HCEC 1CT (cell line): ENCODE results near the gene ACSL1.
"Not testable (repeated sequence)": the region's sequence is repeated elsewhere in the genome, so short reads cannot be mapped to it uniquely, and the experiment has no call there.

Experiments used
- DNase-seq: peaks from one replicate; pipeline ENCODE4 v3.0.0-alpha.2; 2017

ACSL1 gene

DNA sequence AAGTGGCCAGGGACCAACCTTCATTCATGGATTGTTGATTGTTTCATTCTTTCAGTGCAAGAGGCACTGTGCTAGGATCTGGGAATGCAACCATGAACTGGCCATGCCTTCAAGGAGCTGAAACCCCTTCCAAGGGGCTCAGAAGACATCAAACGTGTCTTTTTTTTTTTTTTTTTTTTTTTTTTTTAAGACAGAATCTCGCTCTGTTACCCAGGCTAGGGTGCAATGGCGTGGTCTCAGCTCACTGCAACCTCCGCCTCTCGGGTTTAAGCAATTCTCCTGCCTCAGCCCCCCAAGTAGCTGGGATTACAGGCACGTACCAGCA is 13.3 kb upstream of the ACSL1 start:
- DNase-seq, result not testable (repeated sequence)

DNA sequence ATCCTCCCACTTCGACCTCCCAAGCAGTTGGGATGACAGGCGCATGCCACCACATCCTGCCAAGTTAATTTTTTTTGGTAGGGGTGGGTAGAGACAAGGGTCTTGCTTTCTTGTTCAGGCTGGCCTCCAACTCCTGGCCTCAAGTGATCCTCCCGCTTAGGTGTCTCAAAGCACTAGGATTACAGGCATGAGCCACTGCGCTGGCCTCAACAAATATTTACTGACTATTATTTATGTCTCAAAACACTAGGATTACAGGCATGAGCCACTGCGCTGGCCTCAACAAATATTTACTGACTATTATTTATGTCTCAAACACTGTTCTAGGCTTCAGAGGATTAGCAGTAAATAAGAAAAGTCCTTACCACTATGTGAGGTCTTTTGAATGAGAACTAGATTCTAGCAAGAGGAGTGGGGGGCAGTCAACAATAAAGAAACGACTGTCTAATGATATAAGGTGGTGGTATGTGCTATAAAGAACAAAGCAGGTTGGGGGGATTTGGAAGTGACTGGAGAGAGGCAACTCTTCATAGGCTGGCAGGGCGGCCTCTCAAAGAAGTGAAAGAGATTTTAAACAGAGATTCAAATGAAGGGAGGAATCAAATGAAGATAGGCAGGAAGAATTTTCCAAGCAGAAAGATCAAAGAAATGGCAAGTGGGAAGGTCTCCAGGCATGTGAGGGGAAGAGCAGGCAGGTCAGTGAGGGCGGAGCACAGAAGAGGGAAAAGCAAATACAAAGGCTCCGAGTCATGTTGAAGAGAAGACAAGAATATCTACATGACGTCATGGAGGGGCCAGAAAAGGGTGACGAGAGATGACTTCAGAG is 12.7 kb upstream of the ACSL1 start:
- DNase-seq, result no peak

DNA sequence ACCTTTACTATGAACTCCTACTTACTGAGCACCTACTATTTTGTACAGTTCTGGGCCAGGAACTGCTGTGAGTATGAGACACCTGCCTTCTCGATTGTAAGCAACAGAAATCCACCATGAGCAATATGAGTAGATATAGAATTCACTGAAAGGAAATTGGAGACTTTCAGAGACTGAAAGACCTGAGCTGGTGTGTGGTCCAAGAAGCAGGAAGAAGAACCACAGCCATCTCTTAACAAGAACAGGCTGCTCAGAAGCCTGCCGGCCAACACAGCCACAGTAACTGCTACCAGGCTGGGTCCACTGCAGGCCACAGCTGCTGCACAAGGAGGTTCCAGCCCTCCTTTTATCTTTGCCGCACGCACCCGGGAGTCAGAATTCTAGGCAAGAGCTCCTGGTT is 10.8 kb upstream of the ACSL1 start:
- DNase-seq, result no peak

DNA sequence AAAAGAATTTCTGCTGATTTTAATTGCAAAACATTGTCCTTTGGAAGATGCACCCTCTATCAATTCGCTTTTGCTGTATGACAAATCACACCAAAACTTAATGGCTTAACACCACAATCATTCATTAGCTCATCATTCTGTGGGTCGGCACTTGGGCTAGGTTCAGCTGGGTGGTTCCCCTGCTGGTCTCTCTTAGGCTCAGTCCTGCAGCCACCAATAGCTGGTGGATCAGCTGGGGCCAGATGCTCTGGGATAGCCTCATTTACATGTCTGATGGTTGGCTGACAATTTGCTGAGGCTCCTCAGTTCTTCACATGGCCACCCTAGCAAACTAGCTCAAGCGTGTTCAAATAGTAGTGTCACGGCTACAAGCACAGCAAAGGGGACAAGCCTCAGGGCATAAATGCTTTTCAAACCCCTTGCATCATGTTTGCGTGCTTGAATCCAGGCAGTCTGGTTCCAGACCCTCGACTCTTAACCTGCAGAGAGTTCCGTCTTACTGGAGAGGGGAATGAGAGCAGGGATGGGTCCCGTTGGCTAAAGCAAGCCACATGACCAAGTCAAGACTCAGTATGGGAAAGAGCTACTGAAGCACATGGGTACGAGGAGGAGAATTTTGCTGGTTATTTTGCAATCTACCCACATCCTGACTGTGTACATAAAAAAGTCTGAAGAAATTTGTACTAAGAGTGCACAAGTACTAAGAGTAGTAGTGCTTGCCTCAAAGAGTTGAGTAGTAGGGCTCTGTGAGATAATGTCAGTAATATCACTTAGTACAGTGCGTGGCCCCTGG is 7.5 kb upstream of the ACSL1 start:
- DNase-seq, result no peak

DNA sequence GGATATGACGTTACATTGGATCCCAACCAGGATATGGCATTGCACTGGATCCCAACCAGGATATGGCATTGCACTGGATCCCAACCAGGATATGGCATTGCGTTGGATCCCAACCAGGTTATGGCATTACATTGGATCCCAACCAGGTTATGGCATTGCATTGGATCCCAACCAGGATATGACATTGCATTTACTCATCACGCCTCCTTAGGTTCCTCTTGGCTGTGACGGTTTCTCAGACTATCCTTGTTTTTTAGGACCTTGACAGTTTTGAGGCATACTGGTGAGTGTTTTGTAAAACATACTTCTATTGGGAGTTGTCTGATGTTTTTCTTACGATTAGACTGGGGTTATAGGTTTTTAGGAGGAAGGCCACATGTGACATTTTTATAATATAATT is 5.4 kb upstream of the ACSL1 start:
- DNase-seq, result no peak

DNA sequence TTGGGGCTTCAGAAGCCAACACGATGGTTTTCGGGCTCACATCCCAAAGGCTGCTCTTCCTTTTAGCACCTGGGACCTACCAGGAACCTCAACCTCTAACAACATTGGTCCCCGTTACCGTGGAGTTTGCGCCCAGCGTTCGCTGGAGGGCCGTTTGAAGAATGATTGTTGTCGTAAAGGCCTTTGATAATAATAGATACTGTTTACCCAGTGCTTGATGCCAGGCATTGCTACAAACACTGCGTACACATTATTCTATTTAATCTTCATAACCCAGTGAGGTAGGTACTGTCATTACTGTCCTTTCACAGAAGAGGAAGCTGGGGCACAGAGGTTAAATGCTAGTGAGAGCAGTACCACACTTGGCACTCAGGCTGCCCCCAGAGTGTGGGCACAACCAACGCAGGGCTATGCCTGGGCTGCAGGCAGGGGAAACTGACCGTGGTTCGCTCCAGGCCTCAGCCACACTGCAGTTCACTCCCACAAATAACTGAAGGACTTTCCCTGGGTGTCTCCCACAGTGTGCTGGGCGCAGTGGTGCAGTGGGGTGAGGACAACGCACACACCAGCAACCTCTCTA is 1.0 kb upstream of the ACSL1 start:
- DNase-seq, result no peak

DNA sequence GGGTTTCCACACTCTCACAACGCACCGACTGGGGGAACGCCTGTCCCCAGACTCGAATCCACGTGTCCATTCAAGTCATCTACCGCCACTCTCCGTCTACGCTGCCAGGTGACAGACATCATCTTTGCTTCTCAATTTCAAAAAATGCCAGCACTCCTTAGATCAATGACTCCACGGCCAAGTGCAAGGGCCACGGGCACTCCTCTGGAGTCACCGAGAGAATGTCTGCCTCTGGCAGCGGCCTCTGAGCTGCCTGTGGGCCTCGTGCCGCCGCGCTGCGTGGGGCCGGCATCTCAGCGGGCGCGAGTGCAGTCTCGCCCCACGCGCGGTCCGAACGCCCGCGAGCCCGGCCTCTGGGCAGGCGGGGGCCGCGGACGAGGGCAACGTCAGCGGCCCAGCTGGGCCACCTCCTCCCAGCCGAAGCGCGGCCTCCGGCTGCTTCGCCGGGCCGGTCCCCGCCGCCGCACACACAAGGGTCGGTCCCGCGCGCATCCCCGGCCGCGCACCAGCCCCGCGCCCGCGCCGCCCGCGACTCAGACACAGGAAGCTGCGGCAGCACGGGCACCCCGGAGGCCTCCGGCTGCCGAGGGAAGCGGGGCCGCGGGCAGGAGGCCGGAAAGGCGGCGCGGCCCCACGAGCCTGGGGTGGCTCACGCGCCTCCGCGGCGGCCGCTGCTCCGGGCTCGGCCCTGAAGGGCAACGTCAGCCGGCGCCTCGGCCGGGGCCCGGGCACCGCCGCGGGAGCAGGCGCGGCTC is 450 bp downstream of the ACSL1 start:
- peak; percentile 6 for DNase-seq

DNA sequence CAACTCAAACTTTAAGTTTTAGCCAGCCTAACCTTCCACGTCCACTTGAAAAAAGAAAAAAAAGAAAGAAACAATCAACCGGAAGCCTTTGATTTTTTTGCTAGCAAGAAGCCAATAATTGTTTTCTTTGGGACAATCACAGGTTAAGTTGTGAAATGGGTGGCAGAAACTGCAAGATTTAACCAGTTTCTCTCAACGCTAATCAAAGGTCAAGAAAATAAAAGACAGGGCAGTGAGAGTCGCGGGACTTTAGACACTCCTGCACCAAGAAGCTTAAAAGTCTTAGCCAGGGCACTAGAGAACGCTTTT is 1.0 kb downstream of the ACSL1 start:
- DNase-seq, result no peak

DNA sequence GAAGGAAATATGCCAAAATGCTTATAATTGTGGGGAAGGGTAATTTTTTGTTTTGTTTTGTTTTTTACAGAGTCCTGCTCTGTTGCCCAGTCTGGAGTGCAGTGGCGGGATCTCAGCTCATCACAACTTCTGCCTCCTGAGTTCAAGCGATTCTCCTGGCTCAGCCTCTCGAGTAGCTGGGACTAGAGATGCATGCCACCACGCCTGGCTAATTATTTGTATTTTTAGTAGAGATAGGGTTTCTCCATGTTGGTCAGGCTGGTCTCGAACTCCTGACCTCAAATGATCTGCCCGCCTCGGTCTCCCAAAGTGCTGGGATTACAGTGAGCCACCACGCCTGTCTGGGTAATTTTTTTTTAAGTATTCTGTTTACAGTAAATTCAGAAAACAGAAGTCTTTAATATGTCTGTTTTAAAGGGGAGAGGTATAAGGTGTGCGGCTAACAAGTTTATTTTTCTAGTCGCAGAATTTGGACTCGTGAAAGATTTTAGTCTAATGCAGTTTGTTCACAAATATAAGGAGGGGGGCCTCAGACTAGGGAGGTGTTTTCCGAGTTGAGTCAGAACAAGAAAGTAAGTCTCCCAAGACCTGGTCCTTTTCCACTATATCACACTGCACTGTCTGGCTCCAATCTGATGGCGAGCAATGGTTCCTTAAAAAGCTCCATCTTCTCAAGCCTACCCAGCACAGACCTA is 1.5 kb downstream of the ACSL1 start:
- no peak for DNase-seq

DNA sequence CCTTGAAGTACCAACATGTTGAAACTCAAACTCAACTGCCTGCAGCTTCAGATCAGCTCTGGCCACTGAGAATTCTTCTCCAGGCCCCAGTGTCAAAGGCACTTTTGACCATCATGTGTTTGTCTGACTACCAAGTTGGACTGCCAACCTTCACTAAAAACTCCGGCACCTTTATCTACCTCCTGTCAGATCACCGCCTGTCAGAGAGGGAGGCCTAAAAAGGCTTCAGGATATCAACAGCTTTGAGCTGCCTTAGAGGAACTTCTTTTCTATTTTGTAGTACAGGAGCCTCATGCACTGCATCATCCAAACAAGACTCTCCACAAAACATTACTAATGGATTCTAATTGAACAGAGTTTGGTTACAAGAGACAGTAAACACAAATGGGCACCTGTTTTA is 2.8 kb downstream of the ACSL1 start:
- no peak for DNase-seq

DNA sequence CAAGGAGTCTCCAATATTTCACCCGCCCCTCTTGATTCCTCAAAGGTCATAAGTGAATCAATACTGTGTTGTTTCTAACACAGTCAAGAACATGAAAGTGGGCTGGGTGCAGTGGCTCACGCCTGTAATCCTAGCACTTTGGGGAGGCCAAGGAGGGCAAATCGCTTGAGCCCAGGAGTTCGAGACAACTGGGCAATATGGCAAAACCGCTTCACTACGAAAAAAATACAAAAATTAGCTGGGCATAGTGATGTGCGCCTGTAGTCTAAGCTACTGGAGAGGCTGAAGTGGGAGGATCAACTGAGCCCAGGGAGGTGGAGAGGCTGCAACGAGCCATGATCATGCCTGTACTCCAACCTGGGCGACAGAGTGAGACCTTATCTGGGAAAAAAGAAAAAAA is 3.4 kb downstream of the ACSL1 start:
- no peak for DNase-seq

DNA sequence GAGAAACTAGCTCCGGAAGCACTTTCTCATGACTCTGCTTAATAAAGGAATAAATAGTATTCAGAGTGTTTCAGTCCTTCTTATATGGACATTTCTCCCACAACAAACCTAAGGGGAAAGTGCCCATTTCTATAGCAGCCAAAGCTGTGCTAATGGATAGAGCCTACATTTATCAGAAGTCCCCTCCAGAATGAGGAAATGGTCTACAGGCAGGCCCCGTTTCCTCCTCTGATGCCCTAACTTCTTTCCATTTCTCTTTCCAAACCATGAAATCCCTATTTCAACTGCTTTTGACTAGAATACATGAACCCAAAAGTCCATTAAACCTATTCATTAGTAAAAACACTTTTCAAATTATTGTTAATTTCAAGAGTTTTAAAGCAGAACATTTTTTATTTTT is 4.5 kb downstream of the ACSL1 start:
- no peak for DNase-seq

DNA sequence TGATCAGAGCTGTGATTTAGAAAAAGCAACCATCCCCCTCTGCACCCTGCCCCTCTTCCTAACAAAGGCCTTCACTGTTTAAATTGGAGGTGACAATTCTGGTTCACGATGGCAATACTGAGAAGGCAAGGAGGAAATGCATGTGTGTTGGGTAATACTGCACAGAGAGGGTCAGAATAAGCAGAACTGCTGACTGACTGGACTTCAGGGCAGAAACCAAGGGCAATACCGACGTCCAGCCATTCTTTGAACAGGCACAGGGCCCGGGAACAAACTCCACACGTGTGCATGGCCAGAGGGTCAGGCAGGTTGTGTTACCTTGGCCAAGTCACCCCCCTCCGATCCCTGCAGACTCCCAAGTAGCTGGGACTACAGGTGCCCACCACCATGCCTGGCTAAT is 6.0 kb downstream of the ACSL1 start:
- DNase-seq, result no peak

DNA sequence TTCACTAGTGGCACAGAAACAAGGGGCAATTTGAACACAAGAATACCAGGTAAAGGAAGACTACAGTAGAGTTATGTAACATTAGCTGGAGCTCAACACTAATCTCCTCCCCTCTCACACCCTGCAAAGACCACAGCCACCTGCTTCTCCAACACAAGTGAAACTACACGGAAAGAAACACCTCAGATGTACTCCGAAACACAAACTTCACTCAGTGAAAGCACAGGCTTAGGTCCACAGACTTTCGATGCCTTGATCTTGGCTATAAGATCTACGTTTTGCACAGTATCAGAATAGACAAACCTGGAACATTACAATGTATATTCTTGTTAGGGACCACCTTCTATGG is 7.6 kb downstream of the ACSL1 start:
- DNase-seq, result no peak

DNA sequence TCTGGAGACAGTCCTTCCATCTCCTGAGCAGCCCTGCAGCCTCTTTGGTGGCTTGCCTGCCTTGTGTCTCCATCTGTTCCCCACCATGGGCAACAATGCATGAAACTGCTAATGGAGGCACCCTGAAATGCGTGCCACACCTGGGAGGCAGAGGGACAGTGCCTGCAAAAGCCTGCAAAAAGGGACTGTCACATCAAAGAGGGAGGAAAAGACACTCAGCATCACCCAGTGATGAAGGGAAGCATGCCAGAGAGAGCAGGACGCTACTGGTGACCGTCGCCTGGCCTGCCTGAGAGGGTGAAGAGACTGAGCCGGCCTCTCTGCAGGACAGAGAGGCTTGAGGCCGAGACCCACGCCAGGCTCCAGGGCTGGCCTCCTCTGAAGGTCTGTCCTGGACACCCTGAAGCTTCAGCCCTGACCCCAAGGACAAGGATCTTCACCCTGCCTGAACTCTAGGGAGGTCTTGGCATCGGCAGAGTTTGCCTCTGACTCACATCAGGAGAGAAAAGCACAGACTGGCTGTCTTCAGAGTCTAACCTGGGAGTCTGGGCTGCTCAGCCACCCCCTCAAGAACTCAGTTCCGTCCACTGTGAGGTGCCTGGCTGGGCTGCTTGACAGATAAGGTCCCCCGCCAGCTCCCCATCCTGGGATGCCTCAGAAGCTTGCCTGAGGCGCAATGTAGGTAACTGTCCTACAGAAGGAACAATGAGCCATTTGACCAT is 8.1 kb downstream of the ACSL1 start:
- DNase-seq, result no peak

DNA sequence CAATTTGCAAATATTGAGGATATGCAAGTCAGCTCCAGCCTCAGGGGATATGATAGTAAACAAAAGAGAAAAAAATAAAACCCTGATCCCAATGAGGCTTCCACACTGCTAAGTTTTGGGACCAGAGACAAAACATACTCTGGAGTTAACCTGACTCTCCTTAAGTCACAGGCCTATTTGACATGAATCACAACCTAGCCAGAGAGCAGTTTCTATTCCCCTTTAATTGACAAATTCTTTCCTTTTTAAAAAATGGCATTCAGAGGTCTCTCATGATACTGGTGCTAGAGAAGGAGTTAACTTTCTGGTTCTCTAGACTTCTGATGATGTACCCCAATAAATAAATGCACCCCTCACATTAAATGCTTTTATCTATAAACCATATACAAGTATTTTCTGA is 8.8 kb downstream of the ACSL1 start:
- no peak for DNase-seq

DNA sequence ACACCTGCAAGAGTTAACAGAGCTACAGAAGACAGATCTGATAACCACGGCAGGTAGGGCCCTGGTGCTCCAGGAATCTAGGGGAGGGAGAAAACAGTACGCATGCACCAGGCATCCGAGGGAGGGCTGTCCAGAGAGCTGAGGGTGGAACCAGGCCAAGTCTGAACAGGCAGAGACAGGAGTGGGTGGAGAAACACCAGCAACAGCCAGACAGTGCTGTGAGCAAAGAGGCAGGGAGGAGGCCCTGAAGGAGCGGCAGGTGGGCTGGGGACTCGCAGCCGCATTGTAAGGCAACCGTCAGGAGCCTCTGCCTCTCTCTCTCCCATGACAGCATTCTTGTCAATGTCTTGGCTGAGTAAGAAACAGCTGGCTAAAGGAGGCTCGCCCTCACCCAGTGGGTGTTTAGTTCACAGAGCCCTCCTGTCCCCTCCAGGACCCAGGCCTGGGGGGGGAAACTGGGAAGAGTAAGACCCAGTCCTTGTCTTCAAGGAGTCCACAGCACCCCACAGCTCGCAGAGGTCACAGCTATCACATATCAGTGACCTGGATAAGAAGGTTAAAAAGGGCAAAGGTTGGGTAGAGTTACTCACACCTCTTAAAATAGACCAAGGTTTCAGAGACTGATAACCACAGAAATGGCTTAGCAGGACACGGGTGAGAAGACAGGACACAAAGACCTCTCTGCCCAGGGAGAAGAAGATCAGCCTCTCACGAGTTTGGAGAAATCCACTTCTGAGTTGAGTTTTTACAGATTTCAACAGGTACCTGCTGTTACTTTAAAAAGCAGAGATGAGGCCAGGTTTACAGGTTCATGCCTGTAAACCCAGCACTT is 10.5 kb downstream of the ACSL1 start:
- DNase-seq, result no peak

DNA sequence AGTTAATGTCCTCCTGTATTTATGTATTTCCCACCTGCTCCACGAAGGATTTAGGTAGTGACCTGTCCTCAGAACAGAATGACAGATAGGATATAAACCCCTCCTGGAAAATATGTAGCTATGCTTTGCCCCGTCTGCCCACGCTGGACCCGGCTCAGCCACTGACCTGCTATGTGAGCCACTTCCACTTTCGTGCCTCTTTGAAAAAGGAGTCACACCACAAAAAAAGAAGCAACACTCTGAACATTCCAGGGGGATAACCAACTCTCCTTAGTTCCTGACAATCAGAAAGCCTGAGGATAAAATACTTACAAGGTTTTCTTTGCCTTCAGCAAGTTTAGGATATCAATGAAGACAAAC is 11.1 kb downstream of the ACSL1 start:
- DNase-seq, result peak; percentile 6

DNA sequence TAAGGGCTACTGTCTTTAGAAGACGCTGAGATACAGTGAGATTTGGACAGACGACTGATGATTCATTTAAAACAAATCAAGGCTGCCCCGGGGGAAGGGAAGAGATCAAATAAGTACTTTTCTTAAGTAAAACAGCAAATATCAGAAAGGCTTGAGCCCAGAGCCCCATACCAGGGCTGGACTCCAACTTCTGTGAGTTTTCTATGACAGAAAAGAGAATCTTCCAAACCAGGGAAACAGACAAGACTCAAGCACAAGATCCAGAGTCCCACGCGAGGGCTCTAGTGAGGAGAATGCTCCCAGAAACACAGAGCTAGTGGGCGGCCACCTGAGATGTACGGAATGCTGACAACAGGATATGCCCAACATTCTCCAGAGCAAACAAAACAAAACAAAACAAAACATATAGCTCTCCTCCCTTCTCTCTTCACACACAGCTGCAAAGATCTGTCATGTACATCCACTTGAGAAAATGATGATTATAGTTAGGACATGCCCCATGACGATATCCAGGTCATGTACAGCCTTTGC is 13.1 kb downstream of the ACSL1 start:
- no peak for DNase-seq

DNA sequence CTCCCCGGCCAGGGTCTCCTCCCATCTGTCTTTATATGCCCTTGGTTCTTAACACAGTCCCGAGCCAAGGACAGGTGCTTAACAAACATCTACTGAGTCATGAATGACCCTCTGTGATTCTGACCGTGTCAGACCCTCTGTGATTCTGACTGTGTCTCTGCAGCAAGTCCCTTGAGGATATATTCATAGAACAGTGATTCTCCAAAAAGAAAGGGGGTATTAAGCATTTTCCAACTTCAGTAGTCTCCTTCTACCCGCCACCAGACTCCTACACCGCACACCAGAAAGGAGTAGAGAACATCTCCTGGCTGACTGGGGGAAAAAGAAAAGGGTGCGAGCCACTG is 13.6 kb downstream of the ACSL1 start:
- DNase-seq, result no peak

DNA sequence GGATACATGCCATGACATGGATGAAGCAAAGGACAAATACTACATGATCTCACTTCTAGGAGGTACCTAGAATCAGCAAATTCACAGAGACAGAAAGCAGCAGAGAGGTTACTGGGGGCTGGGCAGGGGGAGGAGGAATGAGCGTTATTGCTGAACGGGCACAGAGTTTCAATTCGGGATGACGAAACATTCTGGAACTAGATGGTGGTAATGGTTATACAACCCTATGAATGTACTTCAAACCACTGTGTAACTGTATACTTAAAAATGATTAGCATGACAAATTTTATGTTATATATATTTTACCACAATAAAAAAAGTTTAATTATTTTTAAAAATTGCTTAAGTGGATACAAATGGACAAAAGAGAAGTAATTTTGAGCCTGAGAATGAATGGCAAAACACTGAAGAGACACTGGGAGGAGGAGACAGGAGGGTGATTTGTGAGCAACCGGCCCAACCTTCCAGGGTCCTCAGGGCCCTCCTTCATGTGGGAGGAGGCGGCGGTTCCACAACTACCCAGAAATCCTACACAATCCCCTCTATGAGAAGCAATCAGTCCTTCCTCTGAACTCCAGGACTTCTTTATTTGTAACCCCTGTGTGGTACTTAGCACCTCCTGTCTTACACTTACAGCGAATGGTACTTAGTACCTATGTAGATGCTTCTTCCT is 14.1 kb downstream of the ACSL1 start:
- DNase-seq, result no peak
